ENCODE results near the gene NPR1.

DNA sequence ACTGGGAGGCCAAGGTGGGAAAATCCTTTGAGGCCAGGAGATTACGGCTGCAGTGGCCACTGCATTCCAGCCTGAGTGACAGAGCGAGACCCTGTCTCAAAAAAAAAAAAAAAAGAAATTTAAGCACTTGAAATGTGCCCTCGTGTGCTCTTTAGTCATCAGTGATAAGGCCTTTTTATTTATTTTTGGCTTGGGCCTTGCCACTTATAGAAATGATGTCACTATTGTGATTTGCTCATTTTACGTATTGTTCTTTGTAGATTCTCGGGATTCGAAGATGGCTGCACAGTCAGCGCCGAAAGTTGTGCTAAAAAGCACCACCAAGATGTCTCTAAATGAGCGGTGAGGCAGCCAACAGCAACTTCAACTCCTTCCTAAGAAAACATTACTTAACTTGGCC, 42.2 kb upstream of the NPR1 start:
- TF ChIP-seq, protein P1, sequence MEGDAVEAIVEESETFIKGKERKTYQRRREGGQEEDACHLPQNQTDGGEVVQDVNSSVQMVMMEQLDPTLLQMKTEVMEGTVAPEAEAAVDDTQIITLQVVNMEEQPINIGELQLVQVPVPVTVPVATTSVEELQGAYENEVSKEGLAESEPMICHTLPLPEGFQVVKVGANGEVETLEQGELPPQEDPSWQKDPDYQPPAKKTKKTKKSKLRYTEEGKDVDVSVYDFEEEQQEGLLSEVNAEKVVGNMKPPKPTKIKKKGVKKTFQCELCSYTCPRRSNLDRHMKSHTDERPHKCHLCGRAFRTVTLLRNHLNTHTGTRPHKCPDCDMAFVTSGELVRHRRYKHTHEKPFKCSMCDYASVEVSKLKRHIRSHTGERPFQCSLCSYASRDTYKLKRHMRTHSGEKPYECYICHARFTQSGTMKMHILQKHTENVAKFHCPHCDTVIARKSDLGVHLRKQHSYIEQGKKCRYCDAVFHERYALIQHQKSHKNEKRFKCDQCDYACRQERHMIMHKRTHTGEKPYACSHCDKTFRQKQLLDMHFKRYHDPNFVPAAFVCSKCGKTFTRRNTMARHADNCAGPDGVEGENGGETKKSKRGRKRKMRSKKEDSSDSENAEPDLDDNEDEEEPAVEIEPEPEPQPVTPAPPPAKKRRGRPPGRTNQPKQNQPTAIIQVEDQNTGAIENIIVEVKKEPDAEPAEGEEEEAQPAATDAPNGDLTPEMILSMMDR (conservative IDR thresholded peaks at IDR 0.05; ENCODE audit: low read length): no peak
- no peak for TF ChIP-seq EZH2phosphoT487 (IDR thresholded peaks at IDR 0.05; ENCODE audit: borderline replicate concordance)

Data from Loucy (cell line).